Stimulated activated naive CD8-positive, alpha-beta T cell treated with anti-CD3 and anti-CD28 coated beads, Interleukin-15, Interleukin-2, amounts not matched to agents 100 ng/mL and 50 ng/mL, for 24 hours (primary cell): ENCODE measurements around the gene SYF2.
"Not testable (repeated sequence)": the region's sequence is repeated elsewhere in the genome, so short reads cannot be mapped to it uniquely, and the experiment has no call there.

Experiments used
- H3K27ac Mint-ChIP-seq: one replicate; pipeline ENCODE4 v1.8.0; 2021; ENCODE audit warnings: mild to moderate bottlenecking, mixed read lengths
- H3K27me3 Mint-ChIP-seq: one replicate; pipeline ENCODE4 v1.8.0; 2021; ENCODE audit warnings: mixed read lengths
- H3K36me3 Mint-ChIP-seq: one replicate; pipeline ENCODE4 v1.8.0; 2021; ENCODE audit warnings: low read depth, mixed read lengths
- H3K4me1 Mint-ChIP-seq: one replicate; pipeline ENCODE4 v1.8.0; 2021; ENCODE audit warnings: low read depth, mixed read lengths
- H3K4me3 Mint-ChIP-seq: one replicate; pipeline ENCODE4 v1.8.0; 2021; ENCODE audit warnings: mild to moderate bottlenecking, mixed read lengths
- H3K9me3 Mint-ChIP-seq: one replicate; pipeline ENCODE4 v1.8.0; 2021; ENCODE audit warnings: mixed read lengths

SYF2 gene

DNA sequence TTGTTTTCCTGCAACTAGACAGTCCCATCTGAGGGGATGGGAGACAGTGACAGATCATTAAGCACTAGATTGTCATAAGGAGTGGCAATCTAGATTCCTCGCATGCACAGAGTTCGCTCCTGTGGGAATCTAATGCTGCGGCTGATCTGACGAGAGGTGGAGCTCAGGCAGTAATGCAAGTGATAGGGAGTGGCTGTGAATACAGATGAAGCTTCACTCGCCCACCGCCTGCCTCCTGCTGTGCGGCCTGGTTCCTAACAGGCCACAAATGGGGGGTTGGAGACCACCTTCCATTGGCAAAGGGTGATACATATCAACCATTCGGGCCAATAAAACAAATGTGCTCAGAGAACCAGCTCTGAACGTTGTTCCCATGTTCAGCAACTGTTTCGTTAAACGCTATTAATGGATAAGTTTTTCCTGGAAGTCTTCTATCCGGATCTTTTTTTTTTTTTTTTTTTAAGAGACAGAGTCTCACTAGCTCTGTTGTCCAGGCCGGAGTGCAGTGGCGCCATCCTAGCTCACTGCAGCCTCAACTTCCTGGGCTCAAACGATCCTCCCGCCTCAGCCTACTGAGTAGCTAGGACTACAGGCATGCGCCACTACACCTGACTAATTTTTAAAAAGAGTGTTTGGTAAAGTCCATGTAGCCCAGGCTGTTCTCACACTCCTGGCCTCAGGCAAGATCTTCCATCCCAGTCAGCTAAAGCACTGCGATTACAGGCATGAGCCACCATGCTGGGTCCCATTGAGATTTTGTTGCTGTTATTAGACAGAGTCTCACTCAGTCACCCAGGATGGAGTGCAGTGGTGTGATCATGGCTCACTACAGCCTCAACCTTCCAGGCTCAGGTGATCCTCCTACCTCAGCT is 23.6 kb upstream of the SYF2 start:
- Mint-ChIP-seq H3K4me1 (peaks cover 12% of the 10 kb centered on the region), H3K27me3 (no peaks in the 10 kb centered on the region), H3K36me3 (no peaks in the 10 kb centered on the region), H3K4me3 (no peak overlapping the region), H3K27ac (no peak overlapping the region), H3K9me3 (no peaks in the 10 kb centered on the region)

DNA sequence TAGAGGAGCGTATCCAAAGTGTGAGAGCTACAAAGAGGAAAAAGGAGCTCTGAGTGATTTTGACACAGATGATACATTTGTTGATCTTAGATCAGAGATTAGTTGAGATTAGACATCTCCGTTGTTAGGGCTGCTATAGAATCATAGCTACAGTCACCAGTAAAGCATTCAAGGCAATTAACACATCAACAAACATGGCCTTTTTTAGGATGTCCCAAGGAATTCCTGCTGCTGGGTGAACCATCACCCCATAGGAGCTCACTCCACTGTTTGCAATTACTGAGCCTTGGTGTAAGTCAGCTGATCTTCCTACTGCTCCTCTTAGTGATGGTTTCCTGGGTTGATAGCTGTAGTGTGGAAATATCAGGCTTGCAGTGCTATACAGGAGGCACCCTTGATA is 21.6 kb upstream of the SYF2 start:
- no peaks in the 10 kb centered on the region for H3K9me3 Mint-ChIP-seq
- H3K4me3 Mint-ChIP-seq: no peak overlapping the region
- no peaks in the 10 kb centered on the region for H3K27me3 Mint-ChIP-seq
- no peak overlapping the region for H3K27ac Mint-ChIP-seq
- no peaks in the 10 kb centered on the region for H3K36me3 Mint-ChIP-seq
- no peaks in the 10 kb centered on the region for H3K4me1 Mint-ChIP-seq

DNA sequence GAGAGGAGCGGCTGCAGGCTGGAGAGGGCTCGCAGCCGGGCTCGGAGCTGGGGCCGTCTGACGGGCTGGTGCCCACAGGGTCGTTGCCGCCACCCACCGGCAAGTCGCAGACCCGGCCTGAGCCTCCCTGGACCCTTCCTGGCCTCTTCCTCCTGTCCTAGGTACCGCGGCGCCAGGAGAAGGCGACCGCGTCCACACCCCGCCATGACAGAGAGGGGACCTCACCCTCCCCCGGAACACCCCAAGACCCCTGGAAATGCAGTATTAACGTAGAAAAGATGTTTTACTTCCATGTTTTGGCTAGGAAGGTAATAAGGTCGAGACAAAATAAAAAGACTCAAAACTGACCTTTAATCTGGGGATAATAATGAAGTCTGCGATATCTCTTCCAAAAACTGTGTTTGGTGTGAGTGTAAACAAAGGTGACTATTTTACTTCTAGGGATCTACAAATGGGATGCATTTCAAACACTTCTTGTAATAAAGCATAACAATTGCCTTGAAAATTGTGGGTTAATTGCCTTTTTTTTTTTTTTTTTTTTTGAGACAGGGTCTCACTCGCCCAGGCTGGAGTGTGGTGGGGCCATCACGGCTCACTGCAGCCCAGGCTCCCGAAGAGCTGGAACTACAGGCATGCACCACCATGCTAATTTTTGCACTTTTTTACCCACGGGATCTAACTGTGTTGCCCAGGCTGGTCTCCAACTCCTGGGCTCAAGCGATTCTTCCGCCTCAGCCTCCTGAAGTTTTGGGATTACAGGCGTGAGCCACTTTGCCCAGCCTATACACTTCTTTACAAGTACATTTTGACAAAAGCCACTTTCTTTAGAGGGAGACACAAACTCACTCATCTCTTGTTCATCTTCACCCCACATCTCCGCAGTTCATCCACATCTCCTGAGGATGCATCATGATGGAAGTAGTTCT is 15.8 kb upstream of the SYF2 start:
- Mint-ChIP-seq H3K27ac (peak overlapping the region; percentile 99), H3K27me3 (no peaks in the 10 kb centered on the region), H3K4me1 (peaks cover 47% of the 10 kb centered on the region), H3K4me3 (peak overlapping the region; percentile 94), H3K36me3 (peaks cover 38% of the 10 kb centered on the region), H3K9me3 (no peaks in the 10 kb centered on the region)

DNA sequence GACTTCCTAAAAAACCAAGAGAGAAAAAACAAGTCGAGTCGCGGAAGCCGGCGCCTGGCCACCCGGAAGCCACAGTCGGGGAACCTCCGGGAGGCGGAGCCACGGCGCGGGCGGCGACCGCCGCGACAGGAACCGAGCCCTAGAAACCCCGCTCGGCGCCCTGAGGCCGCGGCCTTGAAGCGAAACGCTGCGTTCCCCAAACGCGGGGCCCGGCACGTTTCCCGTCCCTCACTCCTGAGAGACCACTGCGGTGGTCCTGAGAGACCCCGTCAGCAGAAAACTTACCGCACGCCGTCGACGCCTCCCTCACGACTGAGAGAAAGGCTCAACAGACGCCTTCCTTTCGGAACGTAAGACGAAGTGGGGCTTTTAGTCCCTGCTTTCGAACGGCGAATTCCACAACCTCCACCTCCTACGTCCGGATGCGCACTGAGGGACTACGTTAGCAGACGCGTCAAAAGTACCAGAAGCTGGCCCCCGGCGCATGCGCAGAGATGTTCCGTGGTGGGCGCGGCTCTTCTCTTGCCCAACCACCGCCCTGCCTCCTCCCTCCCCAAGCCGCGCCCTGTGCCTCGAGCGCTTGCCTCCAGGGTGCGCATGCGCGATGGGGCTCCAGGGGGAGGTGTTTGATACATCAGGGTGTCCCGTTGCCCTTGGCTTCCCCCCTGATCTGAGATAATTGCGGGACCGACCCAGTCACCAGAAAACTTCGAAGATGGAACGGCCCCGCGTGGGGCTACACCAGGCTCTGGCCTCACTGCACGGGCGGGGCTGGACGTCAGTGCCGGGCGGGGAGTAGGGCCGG is 14.9 kb upstream of the SYF2 start, which contains the start of gene RSRP1:
RSRP1 (minus strand) TSS at position 431 of the 805 bp plus-strand sequence. CDS start 491 bp downstream, outside the sequence.
- peak within 1 kb of the TSS; percentile 99 for H3K27ac Mint-ChIP-seq

DNA sequence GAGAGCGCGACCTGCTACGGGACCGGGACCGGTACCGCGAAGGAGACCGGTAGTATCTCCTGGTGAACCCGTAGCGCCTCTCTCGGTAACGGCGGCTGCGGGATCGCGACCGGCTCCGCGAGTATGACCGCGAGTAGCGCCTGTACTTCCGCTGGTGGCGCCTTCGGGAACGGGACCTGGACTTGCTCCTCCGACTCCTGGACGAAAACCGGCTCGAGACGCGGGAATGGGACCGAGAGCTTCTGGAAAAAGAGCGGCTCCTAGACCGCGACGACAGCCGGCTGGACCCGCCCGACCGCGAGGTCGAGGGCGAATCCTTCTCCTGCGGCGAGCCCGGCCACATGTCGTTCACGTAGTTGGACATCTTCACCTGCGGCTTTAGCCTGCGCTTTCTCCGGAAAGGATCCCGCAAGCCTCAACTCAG is 14.3 kb upstream of the SYF2 start:
- peaks cover 57% of the 10 kb centered on the region for H3K4me1 Mint-ChIP-seq
- H3K27me3 Mint-ChIP-seq: no peaks in the 10 kb centered on the region
- peak overlapping the region; percentile 99 for H3K27ac Mint-ChIP-seq
- peak overlapping the region; percentile 94 for H3K4me3 Mint-ChIP-seq
- peaks cover 52% of the 10 kb centered on the region for H3K36me3 Mint-ChIP-seq
- no peaks in the 10 kb centered on the region for H3K9me3 Mint-ChIP-seq

More for the DNA sequence above, 14.9 kb upstream of the SYF2 start, which contains the start of gene RSRP1:
- Mint-ChIP-seq H3K27me3 (no peaks in the 10 kb centered on the region), H3K9me3 (no peaks in the 10 kb centered on the region), H3K4me3 (peak within 1 kb of the TSS; percentile 94), H3K36me3 (peaks cover 47% of the 10 kb centered on the region), H3K4me1 (peaks cover 54% of the 10 kb centered on the region)

DNA sequence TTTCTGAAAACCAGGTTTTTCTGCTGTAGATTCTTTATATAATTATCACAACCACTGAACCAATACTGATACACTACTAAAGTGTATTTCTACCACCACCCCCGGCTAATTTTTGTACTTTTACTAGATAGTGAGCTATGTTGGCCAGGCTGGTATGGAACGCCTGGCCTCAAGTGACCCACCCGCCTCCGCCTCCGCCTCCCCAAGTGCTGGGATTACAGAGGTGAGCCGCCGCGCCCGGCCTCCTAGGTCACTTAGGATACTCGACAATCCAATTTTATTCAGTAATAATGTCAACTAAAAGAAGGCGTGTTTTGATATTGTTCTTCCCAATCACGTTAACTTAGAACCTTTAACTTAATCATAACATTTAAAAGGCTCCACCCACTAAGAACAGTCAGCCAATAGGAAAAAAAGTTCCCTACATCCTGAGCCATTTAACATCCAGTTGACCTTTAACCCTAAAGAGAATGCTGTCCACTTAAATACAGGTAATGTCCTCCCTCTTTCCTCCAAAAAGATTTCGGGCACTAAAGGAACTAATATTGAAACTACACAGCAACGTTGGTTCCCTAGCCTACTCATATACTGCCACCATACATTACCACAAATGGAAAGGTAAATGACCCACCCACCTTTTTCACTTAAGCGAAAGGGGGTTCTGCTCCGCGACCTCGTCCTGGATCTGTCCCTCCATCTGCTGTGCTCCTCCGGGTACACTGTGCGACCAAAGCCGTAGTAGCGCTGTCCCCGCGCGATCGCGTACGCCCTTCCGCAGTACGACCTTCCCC is 13.7 kb upstream of the SYF2 start:
- H3K9me3 Mint-ChIP-seq: no peaks in the 10 kb centered on the region
- peak overlapping the region; percentile 99 for H3K27ac Mint-ChIP-seq
- peaks cover 63% of the 10 kb centered on the region for H3K4me1 Mint-ChIP-seq
- H3K27me3 Mint-ChIP-seq: no peaks in the 10 kb centered on the region
- H3K4me3 Mint-ChIP-seq: peak overlapping the region; percentile 94
- H3K36me3 Mint-ChIP-seq: peaks cover 52% of the 10 kb centered on the region

DNA sequence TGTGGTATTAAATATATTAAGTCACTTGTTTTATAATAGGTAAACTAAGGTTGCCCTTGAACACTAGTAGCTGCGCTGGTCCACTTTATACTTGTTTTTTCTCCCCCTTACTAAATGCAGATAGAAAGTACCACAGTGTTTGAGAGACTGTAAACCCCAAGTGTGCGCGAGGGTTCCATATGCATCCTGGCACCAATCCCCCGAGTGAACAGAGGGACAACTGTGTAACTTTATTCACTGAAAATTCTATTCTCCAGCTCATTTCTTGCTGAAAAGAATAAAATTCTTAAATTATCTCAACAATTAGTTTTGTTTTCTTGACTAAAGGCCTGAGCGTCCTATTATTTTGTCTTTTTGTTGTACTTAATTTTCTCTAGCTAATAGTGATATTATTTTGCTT is 13.1 kb upstream of the SYF2 start:
- H3K36me3 Mint-ChIP-seq: peaks cover 53% of the 10 kb centered on the region
- peak overlapping the region; percentile 99 for H3K27ac Mint-ChIP-seq
- peaks cover 69% of the 10 kb centered on the region for H3K4me1 Mint-ChIP-seq
- no peaks in the 10 kb centered on the region for H3K27me3 Mint-ChIP-seq
- peak overlapping the region; percentile 94 for H3K4me3 Mint-ChIP-seq
- H3K9me3 Mint-ChIP-seq: no peaks in the 10 kb centered on the region

DNA sequence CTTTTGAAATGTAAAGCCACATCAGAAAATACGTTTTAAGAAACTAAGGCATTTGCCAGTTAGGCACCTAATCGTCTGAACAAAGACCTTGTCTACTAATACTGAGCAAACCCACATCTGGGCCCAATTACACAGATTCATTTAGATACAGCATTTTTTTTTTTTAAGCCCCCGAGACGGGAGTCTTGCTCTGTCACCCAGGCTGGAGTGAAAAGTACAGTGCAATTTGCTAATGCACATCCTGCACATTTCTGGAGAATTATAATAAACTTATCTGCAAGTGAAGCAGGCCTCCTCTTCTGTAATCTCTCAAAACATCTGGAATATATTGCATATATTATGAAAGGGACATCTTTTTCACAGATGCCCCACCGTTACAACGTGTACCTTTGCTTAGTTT is 11.6 kb upstream of the SYF2 start:
- Mint-ChIP-seq H3K27ac (peak overlapping the region; percentile 53), H3K36me3 (peaks cover 58% of the 10 kb centered on the region), H3K4me3 (peak overlapping the region; percentile 51), H3K9me3 (no peaks in the 10 kb centered on the region), H3K27me3 (no peaks in the 10 kb centered on the region), H3K4me1 (peaks cover 82% of the 10 kb centered on the region)

DNA sequence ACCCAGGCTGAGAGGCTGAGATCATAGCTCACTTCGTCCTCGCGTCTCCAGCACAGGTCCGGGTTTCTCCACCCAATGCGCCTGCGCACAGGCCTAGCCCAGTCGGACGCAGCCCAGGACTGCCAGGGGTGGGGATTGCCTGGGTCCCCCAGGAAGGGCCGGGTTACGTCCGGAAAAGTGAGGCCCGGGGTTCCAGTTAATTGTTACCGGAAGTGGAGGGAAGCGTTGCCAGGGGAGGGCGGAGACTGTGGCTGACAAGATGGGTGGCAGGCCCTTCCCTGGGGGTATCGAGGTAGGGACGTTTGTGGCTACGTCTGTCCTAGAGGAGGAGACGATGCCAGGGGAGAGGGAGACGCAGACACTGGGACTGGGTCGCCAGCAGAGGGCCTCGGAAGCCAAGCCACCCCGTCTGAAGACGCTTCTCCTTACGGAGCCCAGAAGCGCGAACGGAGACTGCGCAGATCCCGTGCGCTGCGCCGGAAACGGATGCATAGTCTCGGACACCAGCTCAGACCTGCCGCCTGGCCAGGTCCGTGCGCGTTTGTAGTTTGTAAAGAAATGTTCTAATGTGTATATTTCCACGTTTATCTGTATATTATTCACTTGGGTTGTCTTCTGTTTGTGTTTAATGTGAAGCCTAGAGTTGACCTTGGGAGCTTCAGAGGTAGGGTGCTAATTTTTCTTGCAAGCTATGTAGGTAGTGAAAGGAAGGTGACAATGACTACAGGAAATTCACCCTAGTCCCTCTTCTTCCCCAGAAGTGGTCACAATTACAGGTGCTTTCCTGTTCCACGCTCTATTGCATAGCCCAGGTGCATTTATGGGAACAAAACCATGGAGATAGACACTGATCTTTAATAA is 7.6 kb upstream of the SYF2 start:
- peak overlapping the region; percentile 92 for H3K27ac Mint-ChIP-seq
- peaks cover 41% of the 10 kb centered on the region for H3K36me3 Mint-ChIP-seq

DNA sequence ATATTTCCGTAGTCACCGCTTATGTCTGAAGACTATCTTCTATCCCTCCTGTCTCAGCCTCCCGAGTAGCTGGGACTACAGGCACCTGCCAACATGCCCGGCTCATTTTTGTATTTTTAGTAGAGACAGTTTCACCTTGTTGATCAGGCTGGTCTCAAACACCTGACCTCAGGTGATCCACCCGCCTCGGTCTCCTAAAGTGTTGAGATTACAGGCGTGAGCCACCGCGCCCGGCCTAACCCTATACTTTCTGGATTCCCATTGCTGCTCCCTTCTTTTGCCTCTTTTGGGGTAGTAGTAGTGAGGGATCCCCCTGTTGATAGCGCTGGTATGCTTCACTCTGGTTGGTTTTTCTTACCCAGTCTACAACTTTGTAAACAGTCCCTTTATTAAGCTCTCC is 5.7 kb upstream of the SYF2 start:
- Mint-ChIP-seq H3K36me3 (peaks cover 33% of the 10 kb centered on the region), H3K27me3 (no peaks in the 10 kb centered on the region), H3K9me3 (no peaks in the 10 kb centered on the region), H3K27ac (no peak overlapping the region), H3K4me1 (peaks cover 63% of the 10 kb centered on the region), H3K4me3 (no peak overlapping the region)

More for the DNA sequence above, 7.6 kb upstream of the SYF2 start:
- H3K9me3 Mint-ChIP-seq: no peaks in the 10 kb centered on the region
- no peaks in the 10 kb centered on the region for H3K27me3 Mint-ChIP-seq
- peaks cover 73% of the 10 kb centered on the region for H3K4me1 Mint-ChIP-seq
- peak overlapping the region; percentile 90 for H3K4me3 Mint-ChIP-seq

DNA sequence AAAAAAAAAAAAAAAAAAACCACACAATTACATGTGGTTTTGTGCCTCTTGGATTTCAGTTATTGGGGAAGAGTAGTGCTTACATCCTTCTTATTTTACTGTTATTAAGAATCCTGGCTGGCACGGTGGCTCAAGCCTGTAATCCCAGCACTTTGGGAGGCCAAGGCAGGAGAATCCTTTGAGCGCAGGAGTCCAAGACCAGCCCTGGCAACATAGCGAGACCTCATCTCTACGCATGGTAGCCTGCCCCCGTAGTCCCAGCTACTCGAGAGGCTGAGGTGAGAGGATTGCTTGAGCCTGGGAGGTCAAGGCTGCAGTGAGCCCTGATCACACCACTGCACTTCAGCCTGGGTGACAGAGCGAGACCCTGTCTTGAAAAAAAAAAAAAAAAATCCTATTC is 4.0 kb upstream of the SYF2 start:
- Mint-ChIP-seq H3K36me3 (peaks cover 19% of the 10 kb centered on the region), H3K4me1 (peaks cover 56% of the 10 kb centered on the region)
- not testable (repeated sequence) for H3K9me3 Mint-ChIP-seq, H3K4me3 Mint-ChIP-seq, H3K27me3 Mint-ChIP-seq, H3K27ac Mint-ChIP-seq

DNA sequence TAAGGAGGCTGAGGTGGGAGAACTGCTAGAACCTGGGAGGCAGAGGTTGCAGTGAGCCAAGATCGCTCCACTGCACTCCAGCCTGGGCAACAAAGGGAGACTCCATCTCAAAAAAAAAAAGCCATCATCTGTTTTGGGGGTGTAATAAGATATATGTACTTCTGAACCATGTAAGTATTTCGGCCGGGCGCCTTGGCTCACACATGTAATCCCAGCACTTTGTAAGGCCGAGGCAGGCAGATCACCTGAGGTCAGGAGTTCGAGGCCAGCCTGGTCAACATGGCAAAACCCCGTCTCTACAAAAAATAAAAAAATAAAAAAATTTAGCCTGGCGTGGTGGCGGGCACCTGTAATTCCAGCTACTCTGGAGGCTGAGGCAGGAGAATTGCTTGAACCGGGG is 3.1 kb upstream of the SYF2 start:
- H3K27ac Mint-ChIP-seq: not testable (repeated sequence)

More for the DNA sequence above, 3.1 kb upstream of the SYF2 start:
- Mint-ChIP-seq H3K4me1 (peaks cover 53% of the 10 kb centered on the region), H3K36me3 (peaks cover 21% of the 10 kb centered on the region)
- H3K9me3 Mint-ChIP-seq, H3K27me3 Mint-ChIP-seq, H3K4me3 Mint-ChIP-seq: not testable (repeated sequence)
